ENCODE results near the gene SSTR5. TPM values are rescaled to one million over a fixed set of nuclear protein-coding genes. Genes with fewer than 3 reads are reported as not detected.
A peak's percentile ranks its signal among the peaks of the same experiment; 100 is the strongest.

Gene SSTR5
- total RNA-seq, 2 donors from 2014 or later, result 2.3 TPM; not detected in 1

GRCh38 chr16:1070084-1070863 is 2.3 kb upstream of the SSTR5 start:
- DNase-seq (no peak), ATAC-seq (no peak)
- H3K4me3 ChIP-seq, result no peak overlapping the region
- TF ChIP-seq CTCF (IDR thresholded peaks at IDR 0.05), result no peak
- no peak for TF ChIP-seq POLR2A (IDR thresholded peaks at IDR 0.05)
- no peak overlapping the region for H3K27ac ChIP-seq
- H3K27me3 ChIP-seq, result peaks cover 0 to 62% of the 10 kb centered on the region in 2 donors
- H3K4me1 ChIP-seq, result peaks cover 9% of the 10 kb centered on the region
- intact Hi-C loops (cut with DNase I), result no loop called here
- H3K9me3 ChIP-seq, result no peaks in the 10 kb centered on the region
- no peaks in the 10 kb centered on the region for H3K36me3 ChIP-seq (replicated peaks in 1 of 2; ENCODE audit: insufficient read depth in 1 of 2, low read depth in 2 of 2)
- WGBS, 2 donors, result 15 to 21% methylated on average over 22 to 26 of the region's 32 CpGs

GRCh38 chr16:1070864-1071408 is 1.6 kb upstream of the SSTR5 start:
- Histone ChIP-seq H3K27me3 (peaks cover 0 to 63% of the 10 kb centered on the region in 2 donors), H3K36me3 (replicated peaks in 1 of 2; ENCODE audit: insufficient read depth in 1 of 2, low read depth in 2 of 2) (no peaks in the 10 kb centered on the region), H3K27ac (no peak overlapping the region), H3K4me3 (no peak overlapping the region), H3K4me1 (peaks cover 9% of the 10 kb centered on the region), H3K9me3 (no peaks in the 10 kb centered on the region)
- WGBS, 2 donors, result 19 to 23% methylated on average over 2 to 13 of the region's 16 CpGs
- intact Hi-C loops (cut with DNase I), result no loop called here
- no peak for TF ChIP-seq POLR2A (IDR thresholded peaks at IDR 0.05)
- no peak for TF ChIP-seq CTCF (IDR thresholded peaks at IDR 0.05)
- DNase-seq (no peak), ATAC-seq (no peak)

GRCh38 chr16:1071561-1072225 is 854 bp upstream of the SSTR5 start:
- intact Hi-C loops (cut with DNase I), result no loop called here
- ATAC-seq (no peak), DNase-seq (peak in 2 of 4 donors; percentile 16 to 27)
- peaks cover 9% of the 10 kb centered on the region for H3K4me1 ChIP-seq
- TF ChIP-seq CTCF (IDR thresholded peaks at IDR 0.05) (no peak), POLR2A (IDR thresholded peaks at IDR 0.05) (no peak)
- H3K27ac ChIP-seq, result no peak overlapping the region
- H3K9me3 ChIP-seq, result no peaks in the 10 kb centered on the region
- no peaks in the 10 kb centered on the region for H3K36me3 ChIP-seq (replicated peaks in 1 of 2; ENCODE audit: insufficient read depth in 1 of 2, low read depth in 2 of 2)
- peaks cover 0 to 60% of the 10 kb centered on the region in 2 donors for H3K27me3 ChIP-seq
- H3K4me3 ChIP-seq, result no peak overlapping the region
- 0 to 6% methylated on average over 3 to 29 of the region's 30 CpGs for WGBS, 2 donors

GRCh38 chr16:1073262-1073558 is 663 bp downstream of the SSTR5 start:
- no peak overlapping the region for H3K27ac ChIP-seq
- intact Hi-C loops (cut with DNase I), result no loop called here
- H3K27me3 ChIP-seq, result peaks cover 0 to 66% of the 10 kb centered on the region in 2 donors
- H3K4me1 ChIP-seq, result peaks cover 21% of the 10 kb centered on the region
- TF ChIP-seq POLR2A (IDR thresholded peaks at IDR 0.05) (no peak), CTCF (IDR thresholded peaks at IDR 0.05) (no peak)
- H3K9me3 ChIP-seq, result no peaks in the 10 kb centered on the region
- no peak for DNase-seq
- no peak overlapping the region for H3K4me3 ChIP-seq
- ATAC-seq, result no peak
- WGBS, 2 donors, result 57 to 58% methylated on average over 12 to 13 of the region's 13 CpGs
- no peaks in the 10 kb centered on the region for H3K36me3 ChIP-seq (replicated peaks in 1 of 2; ENCODE audit: insufficient read depth in 1 of 2, low read depth in 2 of 2)
